Right kidney (tissue), 1 donor: ENCODE data around the gene LRFN4.

Source experiments
- DNase-seq: peaks from one replicate; pipeline ENCODE4 v3.0.0-alpha.2; 2016

Gene LRFN4

DNA sequence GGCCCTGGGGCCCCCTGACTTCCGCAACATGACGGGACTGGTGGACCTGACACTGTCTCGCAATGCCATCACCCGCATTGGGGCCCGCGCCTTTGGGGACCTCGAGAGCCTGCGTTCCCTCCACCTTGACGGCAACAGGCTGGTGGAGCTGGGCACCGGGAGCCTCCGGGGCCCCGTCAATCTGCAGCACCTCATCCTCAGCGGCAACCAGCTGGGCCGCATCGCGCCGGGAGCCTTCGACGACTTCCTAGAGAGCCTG, 992 bp downstream of the LRFN4 start:
- no peak for DNase-seq

- no peak for DNase-seq
These were observed 1.5 kb downstream of the LRFN4 start for GRCh38 chr11:66858186-66858938.

- DNase-seq, result no peak
These were observed 2.2 kb downstream of the LRFN4 start for GRCh38 chr11:66858939-66859685.

- DNase-seq, result no peak
These were observed 3.0 kb downstream of the LRFN4 start for GRCh38 chr11:66859686-66860448.

GRCh38 chr11:66860449-66860831, 3.6 kb downstream of the LRFN4 start:
- DNase-seq, result no peak

DNA sequence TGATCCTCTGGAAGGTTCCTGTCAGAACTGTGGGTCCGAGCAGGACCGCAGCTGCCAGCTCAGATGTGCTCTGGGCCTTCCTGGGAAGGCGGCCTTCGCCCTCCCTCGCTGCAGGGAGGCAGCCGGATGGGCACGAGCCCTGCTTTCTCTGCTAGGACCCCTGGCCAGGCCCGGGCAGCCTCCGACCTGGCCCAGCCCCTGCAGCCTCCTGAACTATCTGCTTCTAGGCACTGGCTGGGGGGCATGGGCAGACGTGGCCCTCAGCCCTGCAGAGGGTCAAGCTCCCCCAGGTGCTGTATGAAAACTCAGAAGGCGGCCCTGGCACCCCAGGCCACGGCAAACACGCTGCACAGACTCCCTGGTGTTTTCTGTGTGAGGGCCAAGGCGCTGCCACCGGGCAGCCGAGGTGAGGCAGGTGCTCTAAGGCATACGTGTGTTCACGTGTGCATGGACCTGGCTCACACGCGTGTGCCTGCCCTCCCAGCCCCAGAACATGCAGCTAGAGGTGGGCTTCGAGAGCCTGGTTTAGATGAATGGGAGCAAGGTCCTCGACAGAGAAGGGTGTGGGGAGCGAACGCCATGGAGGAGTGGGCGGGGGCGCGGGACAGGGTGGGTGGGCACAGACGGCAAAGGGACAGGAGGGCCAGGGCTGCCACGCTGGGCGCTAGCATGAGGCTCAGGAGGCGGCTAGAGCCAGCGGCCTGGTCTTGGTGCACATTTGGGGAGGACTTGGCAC, 4.3 kb downstream of the LRFN4 start:
- DNase-seq, result no peak

- DNase-seq, result no peak
These were observed 5.1 kb downstream of the LRFN4 start for GRCh38 chr11:66861774-66862558.

- DNase-seq, result no peak
These were observed 5.7 kb downstream of the LRFN4 start for GRCh38 chr11:66862559-66863037.

- no peak for DNase-seq
These were observed 6.7 kb downstream of the LRFN4 start for GRCh38 chr11:66863428-66864125.

DNA sequence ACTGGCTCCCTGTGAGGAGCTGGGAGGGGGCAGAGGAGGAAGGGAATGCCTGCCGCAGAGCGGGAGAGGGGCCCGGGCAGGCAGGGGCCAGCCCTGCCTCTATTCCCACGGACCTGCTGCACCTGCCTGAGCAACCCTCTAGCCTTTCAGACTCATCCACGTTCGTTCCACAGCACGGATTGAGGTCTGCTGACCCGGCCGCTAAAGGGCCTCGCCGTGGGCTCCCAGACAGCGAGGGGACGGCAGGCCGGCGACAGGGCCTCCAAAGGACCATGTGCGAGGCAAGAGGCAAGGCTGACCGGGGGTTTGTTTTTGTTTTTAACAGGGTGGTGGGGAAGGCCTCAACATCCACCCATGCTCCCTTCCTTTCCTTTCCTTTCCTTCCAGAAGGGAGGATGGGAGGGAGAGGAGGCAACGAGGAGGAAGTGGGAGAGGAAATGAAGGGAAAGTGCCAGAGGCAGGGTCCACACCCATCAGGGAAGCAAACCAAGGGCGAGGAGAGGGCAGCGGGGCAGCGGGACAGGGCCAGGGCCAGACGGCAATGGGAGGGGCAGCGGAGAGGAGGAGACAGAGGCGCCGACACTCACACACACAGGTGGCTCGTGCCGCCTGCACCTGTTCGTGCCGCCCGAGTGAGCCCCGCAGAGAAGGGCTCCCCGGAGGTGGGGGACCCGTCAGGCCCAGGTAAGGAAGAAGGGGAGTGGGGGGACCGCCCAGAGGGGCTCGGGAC, 7.5 kb downstream of the LRFN4 start:
- no peak for DNase-seq

DNA sequence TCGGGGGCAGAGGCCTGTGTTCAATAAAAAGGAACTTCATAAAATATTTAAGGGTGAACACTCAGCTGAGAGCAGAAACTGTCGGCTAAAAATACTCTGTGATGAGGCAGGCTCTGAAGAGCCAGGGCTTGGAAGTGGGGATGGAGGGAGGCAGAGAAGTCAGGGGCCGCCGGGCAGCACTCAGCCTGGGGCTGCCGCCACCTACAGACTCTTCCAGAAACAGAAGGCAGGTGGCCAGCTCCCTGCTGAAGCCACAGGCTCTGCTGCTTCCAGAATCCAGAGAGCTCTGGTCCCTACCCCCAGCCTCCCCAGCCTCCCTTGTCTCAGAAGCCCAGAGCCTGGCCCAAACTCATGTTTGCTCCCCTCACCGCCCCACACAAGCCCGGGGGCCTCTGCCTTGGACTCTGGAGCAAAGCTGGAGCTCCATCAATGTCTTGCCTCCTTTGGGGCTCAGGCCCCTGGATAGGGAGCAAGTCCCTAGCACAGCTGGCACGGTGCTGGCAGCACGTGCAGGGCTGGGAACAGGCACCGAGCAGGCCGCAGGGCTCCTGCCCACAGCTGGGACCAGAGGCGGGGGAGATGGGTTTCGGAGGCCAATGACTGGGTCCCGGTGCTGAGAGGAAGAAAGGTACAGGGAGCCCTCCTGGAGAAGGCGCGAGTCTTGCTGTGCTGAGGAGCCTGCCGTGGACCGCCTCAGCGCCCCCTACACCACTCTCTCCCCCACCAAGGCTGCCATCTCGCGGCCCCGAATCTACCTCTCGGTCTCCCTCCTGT, 8.2 kb downstream of the LRFN4 start:
- DNase-seq, result no peak

DNA sequence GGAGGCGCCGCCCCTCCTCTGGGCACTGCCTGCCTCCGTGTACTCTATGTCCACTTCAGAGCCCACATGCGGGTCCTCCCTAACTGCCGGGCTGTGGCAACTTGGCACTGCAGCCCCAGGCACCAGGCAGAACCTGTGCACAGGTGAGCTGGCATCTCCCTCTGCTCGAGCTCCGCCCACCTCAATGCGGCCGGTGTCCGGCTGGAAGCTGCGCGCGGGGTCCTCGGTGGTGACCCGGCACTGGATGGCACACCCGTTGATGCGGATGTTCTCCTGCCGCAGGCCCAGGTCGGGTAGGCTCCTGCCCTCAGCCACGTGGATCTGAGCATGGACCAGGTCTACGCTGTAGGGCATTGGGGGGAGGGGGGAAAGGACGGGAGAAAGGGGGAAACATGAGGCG, 9.1 kb downstream of the LRFN4 start:
- DNase-seq, result no peak

DNA sequence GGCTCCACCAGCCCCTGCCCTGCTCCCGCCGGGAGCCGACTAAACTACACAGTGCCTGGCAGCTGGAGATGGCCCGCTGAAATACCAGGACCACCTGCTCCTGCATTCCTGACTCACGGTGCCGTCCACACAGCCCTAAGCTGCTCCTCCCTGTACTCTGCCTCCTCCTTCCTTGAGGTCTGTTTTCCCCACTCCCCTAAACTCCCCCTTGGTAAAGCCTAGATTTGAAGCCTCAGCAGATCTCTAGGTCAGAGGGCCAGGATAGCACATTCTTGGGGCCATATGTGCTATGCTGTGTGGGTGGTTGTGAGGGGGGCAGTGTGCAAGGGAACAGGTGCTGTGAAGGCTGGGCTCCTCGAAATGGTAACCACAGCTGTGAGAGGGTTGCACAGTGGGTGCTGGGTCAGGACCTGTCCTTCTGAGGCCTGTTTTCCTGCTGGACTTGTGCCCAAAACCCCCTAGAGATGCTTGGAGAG, 9.7 kb downstream of the LRFN4 start:
- no peak for DNase-seq

DNA sequence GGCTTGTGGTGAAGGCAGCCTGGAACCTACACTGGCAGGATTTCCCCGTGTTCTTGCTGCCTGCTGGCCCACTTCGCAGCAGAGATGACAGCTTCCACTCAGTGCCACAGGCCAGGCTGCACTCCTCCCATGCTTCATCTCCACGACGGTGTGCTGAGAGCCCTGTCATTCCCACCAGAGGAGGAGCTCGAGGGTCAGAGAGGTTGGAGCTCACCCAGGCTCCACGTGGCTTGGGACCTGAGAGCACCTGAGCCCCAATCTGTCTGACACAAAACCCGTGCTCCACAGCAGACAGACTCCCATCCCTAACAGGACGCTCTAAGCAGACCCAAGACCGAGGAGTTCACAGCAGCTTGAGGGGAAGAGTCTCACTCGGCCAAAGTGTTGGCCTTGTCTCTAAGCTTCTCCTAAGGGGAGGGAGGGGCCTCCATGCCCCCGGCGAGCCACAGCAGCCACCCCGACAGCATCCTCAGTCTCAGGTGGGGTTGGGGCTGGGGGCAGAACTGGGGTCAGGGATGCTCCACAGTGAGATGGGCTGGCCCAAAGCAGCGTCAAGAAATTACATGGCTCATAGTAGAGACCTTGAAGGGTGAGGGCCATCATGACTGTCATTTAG, 10.7 kb downstream of the LRFN4 start:
- no peak for DNase-seq

DNA sequence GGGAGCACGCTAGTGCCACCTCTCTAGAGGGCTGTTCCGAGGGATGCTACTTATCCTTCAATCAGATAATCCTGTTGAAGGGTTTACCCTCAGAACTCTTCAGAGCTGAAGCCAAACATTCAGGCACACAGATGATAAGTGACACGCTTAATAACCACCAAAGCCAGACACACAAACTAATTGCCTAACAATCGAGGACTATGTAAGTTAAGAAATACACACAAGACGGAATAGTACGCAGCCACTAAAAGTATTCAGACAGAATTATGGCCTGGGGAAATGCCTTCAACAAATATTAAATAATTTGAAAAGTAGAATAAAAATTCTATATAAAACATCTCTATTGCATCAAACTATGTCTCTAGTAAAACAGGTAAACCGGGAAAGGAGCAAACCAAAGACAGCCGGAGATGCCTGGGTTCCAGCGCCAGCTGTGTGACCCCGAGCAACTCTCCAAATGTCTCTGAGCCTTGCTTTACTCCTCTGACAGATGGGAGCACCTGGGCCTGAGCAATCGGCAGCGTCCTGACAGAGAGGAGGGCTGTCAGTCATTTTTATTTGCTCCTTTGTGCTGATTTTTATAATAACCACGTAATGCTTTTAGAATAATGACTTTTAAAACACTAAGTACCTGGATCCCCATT, 11.3 kb downstream of the LRFN4 start:
- no peak for DNase-seq

GRCh38 chr11:66868726-66869566, 12.1 kb downstream of the LRFN4 start:
- DNase-seq, result no peak

GRCh38 chr11:66869567-66869870, 12.7 kb downstream of the LRFN4 start:
- no peak for DNase-seq

- no peak for DNase-seq
These were observed 13.3 kb downstream of the LRFN4 start for GRCh38 chr11:66870131-66870530.
